Neural cell (in vitro differentiated cells): ENCODE data around the gene CDR2L. TPM values are rescaled to one million over a fixed set of nuclear protein-coding genes. Genes with fewer than 3 reads are reported as not detected.
"Not testable (repeated sequence)": the region's sequence is repeated elsewhere in the genome, so short reads cannot be mapped to it uniquely, and the experiment has no call there.

ENCODE experiments used
- H2AFZ ChIP-seq: fragments of 200-600, 300-800 bp; sonication (generic), shearing (Covaris generic); 2 replicates; pipeline ENCODE4 v1.6.0; 2014; ENCODE audit warnings: low read depth, mild to moderate bottlenecking, antibody characterized with exemption, low read length, moderate library complexity
- H3F3A ChIP-seq: fragments of 200-600 bp; shearing (Covaris generic); 2 replicates; pipeline ENCODE4 v1.6.1; 2016; ENCODE audit warnings: mild to moderate bottlenecking, moderate library complexity, mixed read lengths, antibody characterized with exemption, low read length; ENCODE audit not compliant: insufficient read depth, poor library complexity, severe bottlenecking
- H3K27ac ChIP-seq: fragments of 200-600, 300-800 bp; sonication (generic), shearing (Covaris generic); 2 replicates; pipeline ENCODE4 v1.5.1; 2014; ENCODE audit warnings: mild to moderate bottlenecking, low read length, moderate library complexity
- H3K27me3 ChIP-seq: fragments of 300-800, 200-600 bp; sonication (generic), shearing (Covaris generic); 2 replicates; pipeline ENCODE4 v1.6.0; 2014; ENCODE audit warnings: mild to moderate bottlenecking, low read depth, low read length, moderate library complexity; ENCODE audit not compliant: insufficient read depth
- H3K36me3 ChIP-seq: fragments of 300-800, 200-600 bp; sonication (generic), shearing (Covaris generic); 2 replicates; pipeline ENCODE4 v1.5.1; 2014; ENCODE audit warnings: mild to moderate bottlenecking, antibody characterized with exemption, low read length, moderate library complexity; ENCODE audit not compliant: insufficient read depth
- H3K4me2 ChIP-seq: fragments of 300-800, 200-600 bp; sonication (generic), shearing (Covaris generic); 2 replicates; pipeline ENCODE4 v1.6.0; 2014; ENCODE audit warnings: mild to moderate bottlenecking, low read length
- H3K4me3 ChIP-seq: fragments of 300-800, 200-600 bp; sonication (generic), shearing (Covaris generic); 2 replicates; pipeline ENCODE4 v1.5.1; 2014; ENCODE audit warnings: mild to moderate bottlenecking, low read length, moderate library complexity
- H3K79me2 ChIP-seq: fragments of 200-600 bp; shearing (Covaris generic); replicated peaks from 2 replicates; pipeline ENCODE4 v1.6.0; 2014; ENCODE audit warnings: mild to moderate bottlenecking, low read length, moderate library complexity; ENCODE audit not compliant: insufficient read depth
- H3K9ac ChIP-seq: fragments of 300-800, 200-600 bp; sonication (generic), shearing (Covaris generic); 2 replicates; pipeline ENCODE4 v1.6.1; 2016; ENCODE audit warnings: mild to moderate bottlenecking, low read length, mixed read lengths
- H3K9me2 ChIP-seq: fragments of 200-600 bp; shearing (Covaris generic); 2 replicates; pipeline ENCODE4 v1.6.1; 2016; ENCODE audit warnings: mild to moderate bottlenecking, low read length, mixed read lengths; ENCODE audit not compliant: insufficient read depth
- H3K9me3 ChIP-seq: fragments of 200-600, 300-800 bp; sonication (generic), shearing (Covaris generic); 2 replicates; pipeline ENCODE4 v1.6.1; 2016; ENCODE audit warnings: mild to moderate bottlenecking, mixed run types, low read length, moderate library complexity, mixed read lengths
- H4K20me1 ChIP-seq: fragments of 200-600 bp; shearing (Covaris generic); 2 replicates; pipeline ENCODE4 v1.6.1; 2016; ENCODE audit warnings: mild to moderate bottlenecking, mixed run types; ENCODE audit not compliant: insufficient read depth
- CTCF ChIP-seq: fragments of 450-650 bp; IDR thresholded peaks from 2 replicates; pipeline ENCODE4 v1.5.1; 2014; ENCODE audit warnings: antibody characterized with exemption, mild to moderate bottlenecking, moderate library complexity; ENCODE audit not compliant: poor library complexity, severe bottlenecking
- EP300 ChIP-seq: fragments of 450-650 bp; conservative IDR thresholded peaks from 2 replicates; pipeline ENCODE4 v1.6.1; 2014; ENCODE audit warnings: antibody characterized with exemption, mild to moderate bottlenecking, moderate library complexity; ENCODE audit not compliant: poor library complexity, severe bottlenecking
- EZH2 ChIP-seq: fragments of 200-600, 300-800 bp; shearing (Covaris generic), sonication (generic); IDR thresholded peaks from 2 replicates; pipeline ENCODE4 v1.6.1; 2014; ENCODE audit warnings: antibody characterized with exemption, low read length, borderline replicate concordance, mild to moderate bottlenecking; ENCODE audit not compliant: insufficient read depth, poor library complexity, severe bottlenecking
- MXI1 ChIP-seq: fragments of 450-650 bp; conservative IDR thresholded peaks from 2 replicates; pipeline ENCODE4 v1.6.1; 2014; ENCODE audit warnings: antibody characterized with exemption, mild to moderate bottlenecking; ENCODE audit not compliant: poor library complexity, severe bottlenecking
- POLR2AphosphoS5 ChIP-seq: IDR thresholded peaks from 2 replicates; pipeline ENCODE4 v1.6.1; 2012
- RAD21 ChIP-seq: fragments of 450-650 bp; conservative IDR thresholded peaks from 2 replicates; pipeline ENCODE4 v1.6.1; 2014; ENCODE audit warnings: antibody characterized with exemption, mild to moderate bottlenecking, moderate library complexity
- REST ChIP-seq: IDR thresholded peaks from 2 replicates; pipeline ENCODE4 v1.6.1; 2012; ENCODE audit warnings: borderline replicate concordance
- SMC3 ChIP-seq: fragments of 450-650 bp; conservative IDR thresholded peaks from 2 replicates; pipeline ENCODE4 v1.6.1; 2014; ENCODE audit warnings: antibody characterized with exemption, mild to moderate bottlenecking, moderate library complexity; ENCODE audit not compliant: poor library complexity
- TAF1 ChIP-seq: IDR thresholded peaks from 2 replicates; pipeline ENCODE4 v1.6.1; 2012; ENCODE audit warnings: low read depth
- polyA plus RNA-seq: library from polyadenylated mRNA; depleted of rRNA; stranded (reverse); fragments of >200 nt; gene quantifications from 2 replicates; pipeline ENCODE4 v1.2.3, GENCODE V29; 2014

Gene CDR2L
- polyA plus RNA-seq, 1 donor from 2014 or later, result 8.1 TPM

GRCh38 chr17:75005291-75005690, 17.9 kb downstream of the CDR2L start:
- Histone ChIP-seq H3K36me3 (no peaks in the 10 kb centered on the region), H3K79me2 (no peaks in the 10 kb centered on the region), H3K27me3 (no peaks in the 10 kb centered on the region), H3K9me2 (no peaks in the 10 kb centered on the region), H3F3A (no peaks in the 10 kb centered on the region), H3K4me3 (no peak overlapping the region), H4K20me1 (no peaks in the 10 kb centered on the region), H3K27ac (no peak overlapping the region), H2AFZ (no peak overlapping the region), H3K4me2 (no peak overlapping the region), H3K9me3 (no peaks in the 10 kb centered on the region), H3K9ac (no peak overlapping the region)
- TF ChIP-seq EP300 (no peak), REST (no peak), TAF1 (no peak), EZH2 (no peak), SMC3 (no peak), RAD21 (no peak), CTCF (no peak), MXI1 (no peak), POLR2AphosphoS5 (no peak)

- H4K20me1 ChIP-seq, H3K4me3 ChIP-seq, H3K9me3 ChIP-seq, H3K79me2 ChIP-seq, H3F3A ChIP-seq, H3K36me3 ChIP-seq, H3K27ac ChIP-seq, H2AFZ ChIP-seq, H3K4me2 ChIP-seq, H3K27me3 ChIP-seq, H3K9me2 ChIP-seq, H3K9ac ChIP-seq: not testable (repeated sequence)
These were observed 18.7 kb downstream of the CDR2L start for GRCh38 chr17:75006084-75006483.

- Histone ChIP-seq H3K9ac (no peak overlapping the region), H3F3A (no peaks in the 10 kb centered on the region), H3K79me2 (no peaks in the 10 kb centered on the region), H2AFZ (no peak overlapping the region), H3K9me3 (no peaks in the 10 kb centered on the region), H3K27me3 (no peaks in the 10 kb centered on the region), H3K9me2 (no peaks in the 10 kb centered on the region), H3K4me2 (no peak overlapping the region), H3K27ac (no peak overlapping the region), H3K36me3 (no peaks in the 10 kb centered on the region), H3K4me3 (no peak overlapping the region), H4K20me1 (no peaks in the 10 kb centered on the region)
- TF ChIP-seq EZH2 (no peak), EP300 (no peak), REST (no peak), CTCF (no peak), MXI1 (no peak), TAF1 (no peak), POLR2AphosphoS5 (no peak), SMC3 (no peak), RAD21 (no peak)
These were observed 19.2 kb downstream of the CDR2L start for GRCh38 chr17:75006653-75007052.
